Neural cell (in vitro differentiated cells): ENCODE results near the gene EPHA4. TPM values are rescaled to one million over a fixed set of nuclear protein-coding genes. Genes with fewer than 3 reads are reported as not detected.

Experiments
- H2AFZ ChIP-seq: fragments of 200-600, 300-800 bp; sonication (generic), shearing (Covaris generic); 2 replicates; pipeline ENCODE4 v1.6.0; 2014; ENCODE audit warnings: low read depth, mild to moderate bottlenecking, antibody characterized with exemption, low read length, moderate library complexity
- H3F3A ChIP-seq: fragments of 200-600 bp; shearing (Covaris generic); 2 replicates; pipeline ENCODE4 v1.6.1; 2016; ENCODE audit warnings: mild to moderate bottlenecking, moderate library complexity, mixed read lengths, antibody characterized with exemption, low read length; ENCODE audit not compliant: insufficient read depth, poor library complexity, severe bottlenecking
- H3K27ac ChIP-seq: fragments of 200-600, 300-800 bp; sonication (generic), shearing (Covaris generic); 2 replicates; pipeline ENCODE4 v1.5.1; 2014; ENCODE audit warnings: mild to moderate bottlenecking, low read length, moderate library complexity
- H3K27me3 ChIP-seq: fragments of 300-800, 200-600 bp; sonication (generic), shearing (Covaris generic); 2 replicates; pipeline ENCODE4 v1.6.0; 2014; ENCODE audit warnings: mild to moderate bottlenecking, low read depth, low read length, moderate library complexity; ENCODE audit not compliant: insufficient read depth
- H3K36me3 ChIP-seq: fragments of 300-800, 200-600 bp; sonication (generic), shearing (Covaris generic); 2 replicates; pipeline ENCODE4 v1.5.1; 2014; ENCODE audit warnings: mild to moderate bottlenecking, antibody characterized with exemption, low read length, moderate library complexity; ENCODE audit not compliant: insufficient read depth
- H3K4me2 ChIP-seq: fragments of 300-800, 200-600 bp; sonication (generic), shearing (Covaris generic); 2 replicates; pipeline ENCODE4 v1.6.0; 2014; ENCODE audit warnings: mild to moderate bottlenecking, low read length
- H3K4me3 ChIP-seq: fragments of 300-800, 200-600 bp; sonication (generic), shearing (Covaris generic); 2 replicates; pipeline ENCODE4 v1.5.1; 2014; ENCODE audit warnings: mild to moderate bottlenecking, low read length, moderate library complexity
- H3K79me2 ChIP-seq: fragments of 200-600 bp; shearing (Covaris generic); replicated peaks from 2 replicates; pipeline ENCODE4 v1.6.0; 2014; ENCODE audit warnings: mild to moderate bottlenecking, low read length, moderate library complexity; ENCODE audit not compliant: insufficient read depth
- H3K9ac ChIP-seq: fragments of 300-800, 200-600 bp; sonication (generic), shearing (Covaris generic); 2 replicates; pipeline ENCODE4 v1.6.1; 2016; ENCODE audit warnings: mild to moderate bottlenecking, low read length, mixed read lengths
- H3K9me2 ChIP-seq: fragments of 200-600 bp; shearing (Covaris generic); 2 replicates; pipeline ENCODE4 v1.6.1; 2016; ENCODE audit warnings: mild to moderate bottlenecking, low read length, mixed read lengths; ENCODE audit not compliant: insufficient read depth
- H3K9me3 ChIP-seq: fragments of 200-600, 300-800 bp; sonication (generic), shearing (Covaris generic); 2 replicates; pipeline ENCODE4 v1.6.1; 2016; ENCODE audit warnings: mild to moderate bottlenecking, mixed run types, low read length, moderate library complexity, mixed read lengths
- H4K20me1 ChIP-seq: fragments of 200-600 bp; shearing (Covaris generic); 2 replicates; pipeline ENCODE4 v1.6.1; 2016; ENCODE audit warnings: mild to moderate bottlenecking, mixed run types; ENCODE audit not compliant: insufficient read depth
- EP300 ChIP-seq: fragments of 450-650 bp; conservative IDR thresholded peaks from 2 replicates; pipeline ENCODE4 v1.6.1; 2014; ENCODE audit warnings: antibody characterized with exemption, mild to moderate bottlenecking, moderate library complexity; ENCODE audit not compliant: poor library complexity, severe bottlenecking
- EZH2 ChIP-seq: fragments of 200-600, 300-800 bp; shearing (Covaris generic), sonication (generic); IDR thresholded peaks from 2 replicates; pipeline ENCODE4 v1.6.1; 2014; ENCODE audit warnings: antibody characterized with exemption, low read length, borderline replicate concordance, mild to moderate bottlenecking; ENCODE audit not compliant: insufficient read depth, poor library complexity, severe bottlenecking
- MXI1 ChIP-seq: fragments of 450-650 bp; conservative IDR thresholded peaks from 2 replicates; pipeline ENCODE4 v1.6.1; 2014; ENCODE audit warnings: antibody characterized with exemption, mild to moderate bottlenecking; ENCODE audit not compliant: poor library complexity, severe bottlenecking
- POLR2AphosphoS5 ChIP-seq: IDR thresholded peaks from 2 replicates; pipeline ENCODE4 v1.6.1; 2012
- RAD21 ChIP-seq: fragments of 450-650 bp; conservative IDR thresholded peaks from 2 replicates; pipeline ENCODE4 v1.6.1; 2014; ENCODE audit warnings: antibody characterized with exemption, mild to moderate bottlenecking, moderate library complexity
- SMC3 ChIP-seq: fragments of 450-650 bp; conservative IDR thresholded peaks from 2 replicates; pipeline ENCODE4 v1.6.1; 2014; ENCODE audit warnings: antibody characterized with exemption, mild to moderate bottlenecking, moderate library complexity; ENCODE audit not compliant: poor library complexity
- TAF1 ChIP-seq: IDR thresholded peaks from 2 replicates; pipeline ENCODE4 v1.6.1; 2012; ENCODE audit warnings: low read depth
- polyA plus RNA-seq: library from polyadenylated mRNA; depleted of rRNA; stranded (reverse); fragments of >200 nt; gene quantifications from 2 replicates; pipeline ENCODE4 v1.2.3, GENCODE V29; 2014
- TF ChIP-seq, protein P1 (sequence below): IDR thresholded peaks from 2 replicates; pipeline ENCODE4 v1.6.1; 2012; ENCODE audit warnings: borderline replicate concordance
- TF ChIP-seq, protein P2 (sequence below): fragments of 450-650 bp; IDR thresholded peaks from 2 replicates; pipeline ENCODE4 v1.5.1; 2014; ENCODE audit warnings: antibody characterized with exemption, mild to moderate bottlenecking, moderate library complexity; ENCODE audit not compliant: poor library complexity, severe bottlenecking

Gene EPHA4
- polyA plus RNA-seq, 1 donor from 2014 or later, result 71.1 TPM

DNA sequence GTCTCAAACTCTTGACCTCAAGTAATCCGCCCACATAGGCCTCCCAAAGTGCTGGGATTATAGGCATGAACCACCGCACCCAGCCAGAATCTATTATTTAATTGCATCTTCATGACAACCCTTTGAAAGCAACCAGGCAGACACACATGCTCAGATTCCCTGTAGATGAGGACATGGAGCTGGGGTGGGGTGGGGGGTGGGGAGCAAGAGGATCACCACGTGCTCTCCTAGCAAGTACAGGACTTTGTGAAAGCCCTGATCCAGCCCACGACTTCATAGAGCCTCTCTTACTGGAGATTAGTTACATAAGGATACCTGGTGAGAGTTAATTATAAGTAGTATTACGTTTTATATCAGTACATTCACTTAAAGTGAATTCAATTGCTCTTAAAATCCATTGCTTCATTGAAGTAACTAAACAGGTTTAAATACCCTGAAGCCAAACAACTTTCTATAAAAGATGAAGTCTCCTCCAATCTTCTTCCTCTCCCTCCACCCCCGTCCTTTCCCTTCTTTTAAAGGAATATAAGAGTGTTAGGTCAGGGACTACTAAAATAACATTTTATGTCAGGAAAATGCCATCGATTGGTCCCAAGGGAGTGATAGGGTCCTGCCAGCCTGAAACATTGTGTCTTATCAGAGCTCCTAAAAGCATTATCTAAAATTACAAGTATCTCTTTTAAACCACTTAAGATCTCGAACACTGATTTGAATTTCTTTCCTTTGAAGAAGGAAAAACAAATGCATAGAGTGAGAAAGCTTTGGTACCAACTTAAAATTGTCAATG, 123.9 kb downstream of the EPHA4 start:
- no peaks in the 10 kb centered on the region for H3K79me2 ChIP-seq
- no peak overlapping the region for H3K27ac ChIP-seq
- H3K4me2 ChIP-seq, result no peak overlapping the region
- H3F3A ChIP-seq, result peaks cover 5% of the 10 kb centered on the region
- H3K9ac ChIP-seq, result no peak overlapping the region
- TF ChIP-seq SMC3 (no peak), TAF1 (no peak)
- no peak overlapping the region for H2AFZ ChIP-seq
- H3K4me3 ChIP-seq, result no peak overlapping the region
- no peaks in the 10 kb centered on the region for H4K20me1 ChIP-seq
- H3K36me3 ChIP-seq, result no peaks in the 10 kb centered on the region
- H3K27me3 ChIP-seq, result no peaks in the 10 kb centered on the region
- H3K9me3 ChIP-seq, result no peaks in the 10 kb centered on the region
- H3K9me2 ChIP-seq, result no peaks in the 10 kb centered on the region

DNA sequence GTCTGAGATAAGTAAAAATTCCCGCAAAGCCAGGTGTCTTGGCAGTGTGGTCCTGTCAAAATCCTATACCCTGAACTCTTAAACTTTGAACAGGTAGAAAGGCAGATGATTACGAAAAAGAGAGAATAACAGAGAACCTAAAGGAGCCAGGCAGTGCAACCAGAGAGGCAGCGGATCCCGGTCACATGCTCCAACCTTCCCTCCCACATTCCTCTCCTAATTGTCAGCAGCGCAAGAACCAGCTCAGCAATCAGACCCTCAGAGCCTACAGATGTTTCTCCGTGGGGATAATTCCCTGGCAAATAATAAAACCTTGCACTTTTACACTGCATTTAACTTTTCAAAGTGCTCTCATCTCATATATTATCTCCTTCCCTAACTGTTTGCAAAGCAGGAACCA, 124.8 kb downstream of the EPHA4 start:
- H3K27ac ChIP-seq, result no peak overlapping the region
- H3K27me3 ChIP-seq, result no peaks in the 10 kb centered on the region
- H3K79me2 ChIP-seq, result no peaks in the 10 kb centered on the region
- H3K9me3 ChIP-seq, result no peaks in the 10 kb centered on the region
- no peak overlapping the region for H3K4me3 ChIP-seq
- no peak for TF ChIP-seq EZH2
- peaks cover 5% of the 10 kb centered on the region for H3F3A ChIP-seq
- H3K9ac ChIP-seq, result no peak overlapping the region
- H3K36me3 ChIP-seq, result no peaks in the 10 kb centered on the region
- H3K9me2 ChIP-seq, result no peaks in the 10 kb centered on the region
- H3K4me2 ChIP-seq, result no peak overlapping the region
- H2AFZ ChIP-seq, result no peak overlapping the region
- no peaks in the 10 kb centered on the region for H4K20me1 ChIP-seq

DNA sequence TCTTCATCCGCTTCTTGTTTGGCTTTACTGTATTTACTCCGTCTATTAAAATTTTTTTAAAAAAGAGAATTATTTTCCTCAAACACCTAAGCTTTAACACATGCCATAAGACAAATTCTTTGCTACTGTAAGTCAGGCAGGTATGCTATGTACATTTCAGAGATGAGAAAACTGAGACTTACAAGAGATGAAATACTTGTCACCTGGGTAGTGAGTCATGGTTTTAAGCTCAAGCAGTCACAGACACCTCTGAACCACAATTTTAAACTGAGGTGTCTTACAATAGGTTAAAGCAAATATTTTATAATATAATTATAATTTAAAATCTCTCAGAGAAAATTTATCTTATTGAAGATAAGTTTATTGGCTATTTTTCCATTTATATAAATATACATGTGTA, 126.0 kb downstream of the EPHA4 start:
- H3K27ac ChIP-seq, result no peak overlapping the region
- no peaks in the 10 kb centered on the region for H3K9me2 ChIP-seq
- H3K9ac ChIP-seq, result no peak overlapping the region
- H3K79me2 ChIP-seq, result no peaks in the 10 kb centered on the region
- TF ChIP-seq RAD21, result no peak
- TF ChIP-seq TAF1, result no peak
- TF ChIP-seq, protein P1, sequence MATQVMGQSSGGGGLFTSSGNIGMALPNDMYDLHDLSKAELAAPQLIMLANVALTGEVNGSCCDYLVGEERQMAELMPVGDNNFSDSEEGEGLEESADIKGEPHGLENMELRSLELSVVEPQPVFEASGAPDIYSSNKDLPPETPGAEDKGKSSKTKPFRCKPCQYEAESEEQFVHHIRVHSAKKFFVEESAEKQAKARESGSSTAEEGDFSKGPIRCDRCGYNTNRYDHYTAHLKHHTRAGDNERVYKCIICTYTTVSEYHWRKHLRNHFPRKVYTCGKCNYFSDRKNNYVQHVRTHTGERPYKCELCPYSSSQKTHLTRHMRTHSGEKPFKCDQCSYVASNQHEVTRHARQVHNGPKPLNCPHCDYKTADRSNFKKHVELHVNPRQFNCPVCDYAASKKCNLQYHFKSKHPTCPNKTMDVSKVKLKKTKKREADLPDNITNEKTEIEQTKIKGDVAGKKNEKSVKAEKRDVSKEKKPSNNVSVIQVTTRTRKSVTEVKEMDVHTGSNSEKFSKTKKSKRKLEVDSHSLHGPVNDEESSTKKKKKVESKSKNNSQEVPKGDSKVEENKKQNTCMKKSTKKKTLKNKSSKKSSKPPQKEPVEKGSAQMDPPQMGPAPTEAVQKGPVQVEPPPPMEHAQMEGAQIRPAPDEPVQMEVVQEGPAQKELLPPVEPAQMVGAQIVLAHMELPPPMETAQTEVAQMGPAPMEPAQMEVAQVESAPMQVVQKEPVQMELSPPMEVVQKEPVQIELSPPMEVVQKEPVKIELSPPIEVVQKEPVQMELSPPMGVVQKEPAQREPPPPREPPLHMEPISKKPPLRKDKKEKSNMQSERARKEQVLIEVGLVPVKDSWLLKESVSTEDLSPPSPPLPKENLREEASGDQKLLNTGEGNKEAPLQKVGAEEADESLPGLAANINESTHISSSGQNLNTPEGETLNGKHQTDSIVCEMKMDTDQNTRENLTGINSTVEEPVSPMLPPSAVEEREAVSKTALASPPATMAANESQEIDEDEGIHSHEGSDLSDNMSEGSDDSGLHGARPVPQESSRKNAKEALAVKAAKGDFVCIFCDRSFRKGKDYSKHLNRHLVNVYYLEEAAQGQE, result no peak
- TF ChIP-seq EP300, result no peak
- no peak for TF ChIP-seq EZH2
- TF ChIP-seq MXI1, result no peak
- no peak for TF ChIP-seq POLR2AphosphoS5
- TF ChIP-seq, protein P2, sequence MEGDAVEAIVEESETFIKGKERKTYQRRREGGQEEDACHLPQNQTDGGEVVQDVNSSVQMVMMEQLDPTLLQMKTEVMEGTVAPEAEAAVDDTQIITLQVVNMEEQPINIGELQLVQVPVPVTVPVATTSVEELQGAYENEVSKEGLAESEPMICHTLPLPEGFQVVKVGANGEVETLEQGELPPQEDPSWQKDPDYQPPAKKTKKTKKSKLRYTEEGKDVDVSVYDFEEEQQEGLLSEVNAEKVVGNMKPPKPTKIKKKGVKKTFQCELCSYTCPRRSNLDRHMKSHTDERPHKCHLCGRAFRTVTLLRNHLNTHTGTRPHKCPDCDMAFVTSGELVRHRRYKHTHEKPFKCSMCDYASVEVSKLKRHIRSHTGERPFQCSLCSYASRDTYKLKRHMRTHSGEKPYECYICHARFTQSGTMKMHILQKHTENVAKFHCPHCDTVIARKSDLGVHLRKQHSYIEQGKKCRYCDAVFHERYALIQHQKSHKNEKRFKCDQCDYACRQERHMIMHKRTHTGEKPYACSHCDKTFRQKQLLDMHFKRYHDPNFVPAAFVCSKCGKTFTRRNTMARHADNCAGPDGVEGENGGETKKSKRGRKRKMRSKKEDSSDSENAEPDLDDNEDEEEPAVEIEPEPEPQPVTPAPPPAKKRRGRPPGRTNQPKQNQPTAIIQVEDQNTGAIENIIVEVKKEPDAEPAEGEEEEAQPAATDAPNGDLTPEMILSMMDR, result no peak
- no peak for TF ChIP-seq SMC3
- no peak overlapping the region for H3K4me3 ChIP-seq
- no peak overlapping the region for H2AFZ ChIP-seq
- no peaks in the 10 kb centered on the region for H3K36me3 ChIP-seq
- H3K27me3 ChIP-seq, result no peaks in the 10 kb centered on the region
- H4K20me1 ChIP-seq, result no peaks in the 10 kb centered on the region
- H3K9me3 ChIP-seq, result no peaks in the 10 kb centered on the region
- H3F3A ChIP-seq, result peaks cover 5% of the 10 kb centered on the region
- no peak overlapping the region for H3K4me2 ChIP-seq
